ENCODE data around the gene ENTR1.

DNA sequence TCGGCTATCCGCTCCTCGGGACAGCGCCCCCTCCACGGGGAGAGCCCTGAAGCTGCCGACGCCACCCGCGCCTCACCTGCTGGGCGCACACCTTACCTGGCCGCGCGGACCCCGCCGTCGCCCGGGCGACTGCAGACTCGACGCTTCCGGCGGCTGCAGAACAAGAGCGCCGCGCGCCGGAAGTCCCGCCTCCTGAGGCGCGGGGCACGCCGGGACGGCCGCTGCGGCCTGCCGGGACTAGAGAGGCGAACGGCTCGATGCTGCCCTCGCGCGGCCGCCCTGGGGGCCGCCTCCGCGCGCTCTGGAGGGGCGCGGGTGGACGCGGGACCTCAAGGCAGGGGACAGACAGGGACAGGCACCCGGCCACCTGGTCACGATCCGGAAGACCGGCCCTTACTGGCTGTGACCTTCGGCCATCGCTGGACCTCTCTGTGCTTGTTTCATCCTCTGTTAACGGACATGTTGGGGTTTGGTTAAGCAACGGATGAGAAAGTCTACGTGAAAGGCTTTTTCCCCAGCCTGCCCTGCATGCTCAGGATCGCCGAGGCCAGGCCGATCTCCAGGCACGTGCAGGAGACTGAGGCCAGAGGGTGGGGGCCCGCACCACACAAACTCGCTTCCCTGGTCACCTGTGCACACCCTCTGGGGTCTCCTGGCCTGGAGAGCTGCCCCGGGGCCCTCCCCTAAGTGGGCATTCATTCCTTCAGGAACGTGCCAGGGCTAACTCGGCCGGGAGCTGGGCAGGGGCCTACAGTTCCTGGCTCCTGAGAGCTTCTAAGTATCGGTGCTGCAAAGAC lies 10.2 kb downstream of the ENTR1 start, which contains the start of gene SNAPC4:
- TF ChIP-seq, protein P1, sequence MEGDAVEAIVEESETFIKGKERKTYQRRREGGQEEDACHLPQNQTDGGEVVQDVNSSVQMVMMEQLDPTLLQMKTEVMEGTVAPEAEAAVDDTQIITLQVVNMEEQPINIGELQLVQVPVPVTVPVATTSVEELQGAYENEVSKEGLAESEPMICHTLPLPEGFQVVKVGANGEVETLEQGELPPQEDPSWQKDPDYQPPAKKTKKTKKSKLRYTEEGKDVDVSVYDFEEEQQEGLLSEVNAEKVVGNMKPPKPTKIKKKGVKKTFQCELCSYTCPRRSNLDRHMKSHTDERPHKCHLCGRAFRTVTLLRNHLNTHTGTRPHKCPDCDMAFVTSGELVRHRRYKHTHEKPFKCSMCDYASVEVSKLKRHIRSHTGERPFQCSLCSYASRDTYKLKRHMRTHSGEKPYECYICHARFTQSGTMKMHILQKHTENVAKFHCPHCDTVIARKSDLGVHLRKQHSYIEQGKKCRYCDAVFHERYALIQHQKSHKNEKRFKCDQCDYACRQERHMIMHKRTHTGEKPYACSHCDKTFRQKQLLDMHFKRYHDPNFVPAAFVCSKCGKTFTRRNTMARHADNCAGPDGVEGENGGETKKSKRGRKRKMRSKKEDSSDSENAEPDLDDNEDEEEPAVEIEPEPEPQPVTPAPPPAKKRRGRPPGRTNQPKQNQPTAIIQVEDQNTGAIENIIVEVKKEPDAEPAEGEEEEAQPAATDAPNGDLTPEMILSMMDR (conservative IDR thresholded peaks at IDR 0.05 in 1 of 2, IDR thresholded peaks at IDR 0.05 in 1 of 2; ENCODE audit: extremely low read depth in 1 of 2, insufficient read depth in 1 of 2, low read depth in 1 of 2, low read length in 2 of 2): peak; percentile 72 to 79
- TF ChIP-seq EZH2 (IDR thresholded peaks at IDR 0.05; ENCODE audit: borderline replicate concordance, low read length): no peak

Data from mammary epithelial cell (primary cell).